GM12892 (cell line): ENCODE data around the gene ANKRD45.

Source experiments
- POLR2A ChIP-seq: IDR thresholded peaks from 2 replicates; pipeline ENCODE4 v1.6.1; 2011; ENCODE audit warnings: low read depth, low read length, control low read depth
- POLR2AphosphoS5 ChIP-seq: IDR thresholded peaks from 2 replicates; pipeline ENCODE4 v1.6.1; 2011; ENCODE audit warnings: low read depth, low read length, control low read depth

GRCh38 chr1:173580071-173580470 lies 89.6 kb downstream of the ANKRD45 start:
- TF ChIP-seq POLR2A (no peak), POLR2AphosphoS5 (no peak)
